ENCODE results near the gene NT5DC3.

NT5DC3 gene

DNA sequence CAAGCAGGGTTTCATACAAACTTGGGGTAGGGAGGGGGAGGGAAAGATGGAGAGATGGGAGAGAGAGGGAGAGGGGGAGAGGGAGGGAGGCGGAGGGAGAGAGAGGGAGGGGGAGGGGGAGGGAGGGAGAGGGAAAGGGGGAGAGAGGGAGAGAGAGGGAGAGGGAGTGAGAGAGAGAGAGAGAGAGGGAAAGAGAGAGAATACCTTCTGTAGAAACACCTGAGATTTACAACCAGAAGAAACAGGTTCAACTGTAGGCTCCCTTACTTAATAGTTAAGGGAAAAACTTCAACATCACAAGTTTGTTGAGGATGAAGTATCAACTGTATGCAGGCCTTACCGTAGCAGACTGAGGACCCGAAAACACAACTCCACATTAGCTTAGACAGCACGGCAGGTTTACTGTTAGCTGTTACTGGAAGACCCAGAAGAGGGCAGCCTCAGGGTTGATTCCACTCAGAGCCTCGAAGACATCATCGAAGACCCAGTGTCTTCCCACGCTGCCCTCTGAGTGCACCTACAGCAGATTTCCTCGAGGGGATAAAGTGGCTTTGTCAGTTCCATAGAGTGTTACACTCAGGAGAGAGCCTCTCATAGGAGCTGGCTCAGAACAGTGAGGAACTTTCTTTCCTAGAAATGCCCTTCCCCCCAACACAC lies 72.4 kb downstream of the NT5DC3 start:
- H3K4me3 ChIP-seq (ENCODE audit: low read depth, low read length) = no peak overlapping the region

DNA sequence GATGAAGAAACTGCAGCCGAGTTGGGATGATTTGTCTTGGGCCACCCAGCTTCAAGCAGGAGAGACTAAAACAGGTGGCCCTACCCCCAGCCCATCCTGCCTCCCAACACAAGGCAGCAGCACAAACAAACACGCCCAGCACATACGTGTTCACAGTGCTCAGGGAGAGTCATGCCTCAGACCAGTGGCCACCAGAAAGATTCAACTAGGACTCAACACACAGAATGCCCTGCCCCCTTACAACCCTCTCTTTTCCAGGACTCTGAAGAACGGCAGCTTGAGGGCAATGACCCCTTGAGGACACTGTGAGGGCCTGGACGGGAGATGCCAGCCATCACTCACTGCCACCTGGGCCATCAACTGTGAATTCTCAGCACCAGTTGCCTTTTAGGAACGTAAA lies 75.0 kb downstream of the NT5DC3 start:
- TF ChIP-seq, protein P1, sequence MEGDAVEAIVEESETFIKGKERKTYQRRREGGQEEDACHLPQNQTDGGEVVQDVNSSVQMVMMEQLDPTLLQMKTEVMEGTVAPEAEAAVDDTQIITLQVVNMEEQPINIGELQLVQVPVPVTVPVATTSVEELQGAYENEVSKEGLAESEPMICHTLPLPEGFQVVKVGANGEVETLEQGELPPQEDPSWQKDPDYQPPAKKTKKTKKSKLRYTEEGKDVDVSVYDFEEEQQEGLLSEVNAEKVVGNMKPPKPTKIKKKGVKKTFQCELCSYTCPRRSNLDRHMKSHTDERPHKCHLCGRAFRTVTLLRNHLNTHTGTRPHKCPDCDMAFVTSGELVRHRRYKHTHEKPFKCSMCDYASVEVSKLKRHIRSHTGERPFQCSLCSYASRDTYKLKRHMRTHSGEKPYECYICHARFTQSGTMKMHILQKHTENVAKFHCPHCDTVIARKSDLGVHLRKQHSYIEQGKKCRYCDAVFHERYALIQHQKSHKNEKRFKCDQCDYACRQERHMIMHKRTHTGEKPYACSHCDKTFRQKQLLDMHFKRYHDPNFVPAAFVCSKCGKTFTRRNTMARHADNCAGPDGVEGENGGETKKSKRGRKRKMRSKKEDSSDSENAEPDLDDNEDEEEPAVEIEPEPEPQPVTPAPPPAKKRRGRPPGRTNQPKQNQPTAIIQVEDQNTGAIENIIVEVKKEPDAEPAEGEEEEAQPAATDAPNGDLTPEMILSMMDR (IDR thresholded peaks at IDR 0.05; ENCODE audit: borderline replicate concordance, insufficient read depth, low read depth, low read length) = no peak
- no peak overlapping the region for H3K4me3 ChIP-seq (ENCODE audit: low read depth, low read length)

More for the DNA sequence above, 72.4 kb downstream of the NT5DC3 start:
- TF ChIP-seq, protein P1 (IDR thresholded peaks at IDR 0.05; ENCODE audit: borderline replicate concordance, insufficient read depth, low read depth, low read length) = no peak

DNA sequence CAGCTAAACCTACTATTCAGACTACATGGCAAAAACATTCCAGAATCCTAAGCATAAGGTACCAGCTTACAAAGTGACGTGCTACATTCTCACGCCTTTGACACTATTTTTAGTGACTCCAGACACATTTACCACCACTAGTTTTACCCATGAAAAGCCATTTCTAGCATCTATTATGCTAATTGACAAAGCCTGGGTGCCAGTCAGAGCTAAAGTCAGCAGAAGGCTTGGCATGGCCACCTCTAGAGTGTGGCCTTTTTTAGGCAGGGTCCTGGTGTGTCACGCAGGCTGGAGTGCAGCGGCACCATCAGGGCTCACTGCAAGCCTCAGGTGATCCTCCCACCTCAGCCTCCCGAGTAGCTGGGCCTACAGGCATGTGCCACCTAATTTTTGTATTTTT lies 75.7 kb downstream of the NT5DC3 start:
- no peak overlapping the region for H3K4me3 ChIP-seq (ENCODE audit: low read depth, low read length)
- TF ChIP-seq, protein P1 (IDR thresholded peaks at IDR 0.05; ENCODE audit: borderline replicate concordance, insufficient read depth, low read depth, low read length) = no peak

DNA sequence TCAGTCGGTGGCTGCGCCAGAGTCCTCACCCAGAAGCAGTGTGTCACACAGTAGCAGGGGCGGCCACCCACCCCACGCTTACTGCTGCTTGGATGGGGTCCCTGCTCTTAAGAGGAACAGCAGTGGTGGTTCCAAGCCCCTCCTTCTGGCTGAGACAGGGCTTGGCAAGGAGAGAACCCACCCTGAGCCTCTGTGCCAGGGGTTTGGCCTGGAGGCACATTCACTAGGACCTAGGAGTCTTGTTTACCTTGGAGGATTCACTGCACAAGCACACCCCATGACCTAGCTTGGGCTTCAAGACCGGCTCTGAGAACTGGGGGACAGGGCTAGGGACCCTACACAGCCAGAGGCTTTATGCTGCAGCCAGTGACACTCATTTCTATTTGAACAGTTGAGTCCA lies 78.6 kb downstream of the NT5DC3 start:
- no peak overlapping the region for H3K4me3 ChIP-seq (ENCODE audit: low read depth, low read length)
- TF ChIP-seq, protein P1 (IDR thresholded peaks at IDR 0.05; ENCODE audit: borderline replicate concordance, insufficient read depth, low read depth, low read length) = no peak

DNA sequence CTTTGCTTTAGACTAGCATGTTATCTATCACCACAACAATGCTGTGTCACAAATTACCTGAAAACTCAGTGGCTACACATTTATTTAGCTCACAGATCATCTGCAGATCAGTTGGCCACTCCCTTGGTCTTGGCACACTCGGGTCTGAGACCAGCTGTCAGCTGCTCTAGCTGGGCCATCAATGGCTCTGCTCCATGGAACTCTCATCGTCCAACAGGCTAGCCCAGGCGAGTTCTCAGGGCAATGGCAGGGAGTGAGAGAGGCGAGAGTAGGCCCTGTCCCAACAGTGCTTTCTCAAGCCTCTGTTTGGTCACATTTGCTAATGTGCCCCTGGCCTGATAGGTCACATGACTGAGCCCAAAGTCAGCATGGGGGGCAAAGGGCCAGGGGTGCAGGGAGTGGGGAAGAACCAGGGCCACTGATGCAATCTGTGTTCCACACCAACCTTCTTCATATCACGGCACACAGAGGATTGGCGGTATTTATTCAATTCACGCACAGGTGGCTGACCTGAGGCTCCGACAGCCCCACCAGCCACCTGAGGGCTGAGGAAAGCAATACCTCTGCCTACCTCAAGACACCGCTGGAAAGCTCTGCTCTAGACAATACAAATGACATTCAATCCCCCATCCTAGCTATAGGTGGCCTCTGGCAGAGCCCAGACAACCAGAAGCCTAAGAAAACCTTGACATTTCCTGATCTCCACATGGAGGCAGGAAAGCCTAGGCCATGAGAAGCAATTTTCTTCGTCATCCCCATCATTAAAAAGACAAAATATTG lies 82.5 kb downstream of the NT5DC3 start:
- H3K4me3 ChIP-seq (ENCODE audit: low read depth, low read length) = no peak overlapping the region
- TF ChIP-seq, protein P1 (IDR thresholded peaks at IDR 0.05; ENCODE audit: borderline replicate concordance, insufficient read depth, low read depth, low read length) = no peak

DNA sequence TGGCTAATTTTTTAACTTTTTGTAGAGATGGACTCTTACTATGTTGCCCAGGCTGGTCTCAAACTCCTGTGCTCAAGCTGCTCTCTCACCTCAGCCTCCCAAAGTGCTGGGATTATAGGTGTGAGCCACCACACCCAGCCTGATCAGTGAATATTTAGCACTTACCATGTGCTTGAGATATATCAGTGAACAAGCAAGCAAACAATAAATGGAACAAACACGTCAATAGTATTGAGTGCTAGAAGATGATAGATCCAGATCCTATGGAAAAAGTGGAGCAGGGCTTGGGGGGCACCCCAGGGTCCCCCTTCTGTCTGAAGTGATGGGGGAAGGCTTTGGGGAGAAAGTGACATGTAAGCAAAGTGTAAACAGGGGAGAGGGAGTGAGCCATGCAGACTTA lies 83.8 kb downstream of the NT5DC3 start:
- TF ChIP-seq, protein P1 (IDR thresholded peaks at IDR 0.05; ENCODE audit: borderline replicate concordance, insufficient read depth, low read depth, low read length) = no peak
- no peak overlapping the region for H3K4me3 ChIP-seq (ENCODE audit: low read depth, low read length)

DNA sequence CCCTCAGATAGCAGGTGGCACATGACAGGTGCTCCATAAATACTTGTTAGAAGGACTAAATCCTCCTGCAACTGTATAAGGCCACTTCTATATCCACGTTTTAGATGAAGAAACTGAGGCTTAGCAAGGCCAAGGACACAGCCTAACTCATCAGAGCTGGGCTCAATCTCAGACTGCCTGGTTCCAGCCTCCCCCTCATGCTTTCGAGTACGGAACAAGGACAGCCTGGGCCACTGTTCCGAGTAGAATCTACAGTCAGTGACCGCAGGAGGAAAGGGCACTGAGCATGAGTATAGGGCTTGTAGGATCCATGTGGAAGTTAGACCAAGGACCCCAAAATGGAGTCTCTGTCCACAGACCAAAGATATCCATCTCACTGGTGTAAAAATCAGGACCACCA lies 84.6 kb downstream of the NT5DC3 start:
- no peak overlapping the region for H3K4me3 ChIP-seq (ENCODE audit: low read depth, low read length)
- TF ChIP-seq, protein P1 (IDR thresholded peaks at IDR 0.05; ENCODE audit: borderline replicate concordance, insufficient read depth, low read depth, low read length) = no peak

Measured in GM12875 (cell line).